Upper lobe of right lung (tissue), 1 donor: ENCODE data around the gene BRCA2. TPM values are rescaled to one million over a fixed set of nuclear protein-coding genes. Genes with fewer than 3 reads are reported as not detected.

ENCODE experiments used
- ATAC-seq: fragments of 200-7000 bp; cut with Tn5 transposase; one replicate; pipeline ENCODE4 v1.9.1; 2020; ENCODE audit warnings: mild to moderate bottlenecking, moderate library complexity
- DNase-seq: peaks from one replicate; pipeline ENCODE4 v3.0.0-alpha.2; 2020
- H3K27ac ChIP-seq: fragments of 200-600 bp; one replicate; pipeline ENCODE4 v1.8.0; 2022
- H3K27me3 ChIP-seq: fragments of 200-600 bp; one replicate; pipeline ENCODE4 v1.8.0; 2022; ENCODE audit warnings: mild to moderate bottlenecking
- H3K36me3 ChIP-seq: fragments of 200-600 bp; one replicate; pipeline ENCODE4 v1.8.0; 2022
- H3K4me1 ChIP-seq: fragments of 200-600 bp; one replicate; pipeline ENCODE4 v1.8.0; 2022
- H3K4me3 ChIP-seq: fragments of 200-600 bp; one replicate; pipeline ENCODE4 v1.8.0; 2022; ENCODE audit warnings: mild to moderate bottlenecking
- H3K9me3 ChIP-seq: fragments of 200-600 bp; one replicate; pipeline ENCODE4 v1.8.0; 2022
- intact Hi-C: fragments of 100-400 bp; cut with DNase I; formaldehyde crosslinking; loops from one replicate; pipeline ENCODE4 v1.11.0; 2022
- total RNA-seq: library from RNA; stranded (reverse); fragmentation: NEBNext Ultra II Directional; extraction: Animal tissue kit (Norgen Biotek cat#: 25700); gene quantifications from one replicate; pipeline ENCODE4 v1.2.1, GENCODE V29; 2021
- TF ChIP-seq, protein P1 (sequence below): fragments of 200-600 bp; IDR thresholded peaks from one replicate; pipeline ENCODE4 v1.8.0; 2022; ENCODE audit warnings: antibody characterized with exemption
- donor health status: DM: no; HTN: yes; CAD: no; lungs with severe emphysema.

BRCA2 gene
- total RNA-seq, 1 donor from 2014 or later, result 3.6 TPM

DNA sequence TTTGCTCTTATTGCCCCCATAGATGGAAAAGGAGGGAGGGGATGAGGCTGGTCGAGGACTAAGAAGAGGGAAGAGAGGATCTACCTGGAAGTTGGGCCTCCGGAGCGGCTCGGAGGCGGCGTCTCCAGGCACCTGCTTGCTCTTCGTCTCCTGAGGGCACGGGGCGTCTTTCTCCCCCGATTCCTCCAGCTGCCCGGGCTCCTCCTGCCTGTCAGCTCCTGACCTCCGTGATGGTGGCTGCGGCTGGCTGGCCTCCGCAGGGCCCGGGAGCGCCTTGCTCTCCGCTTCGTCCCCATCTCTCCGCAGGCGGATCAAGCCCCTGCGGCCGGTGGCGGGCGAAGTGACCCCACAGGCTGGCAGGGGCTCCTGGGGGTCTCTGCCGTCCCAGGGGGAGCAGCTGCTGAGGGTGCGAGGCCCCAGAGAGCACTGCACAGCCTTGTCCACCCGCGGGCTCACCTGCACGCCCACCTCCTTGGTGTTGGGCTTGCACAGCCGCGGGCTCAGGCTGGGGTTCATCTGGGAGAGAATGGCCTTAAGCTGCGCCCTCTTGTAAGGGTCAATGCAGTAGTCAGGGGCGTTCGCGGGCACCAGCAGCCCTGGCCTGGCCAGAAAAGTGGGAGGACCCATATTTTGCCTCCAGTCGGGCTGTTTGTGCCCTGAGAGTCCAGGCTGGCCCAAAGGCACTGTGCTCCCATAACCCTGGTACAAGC, 4.0 kb upstream of the BRCA2 start:
- no peaks in the 10 kb centered on the region for H3K9me3 ChIP-seq
- ATAC-seq (no peak), DNase-seq (no peak)
- no peak overlapping the region for H3K4me3 ChIP-seq
- no peaks in the 10 kb centered on the region for H3K27me3 ChIP-seq
- H3K27ac ChIP-seq, result no peak overlapping the region
- no peaks in the 10 kb centered on the region for H3K36me3 ChIP-seq
- H3K4me1 ChIP-seq, result peaks cover 15% of the 10 kb centered on the region
- intact Hi-C loops, result no loop called here
- TF ChIP-seq, protein P1, sequence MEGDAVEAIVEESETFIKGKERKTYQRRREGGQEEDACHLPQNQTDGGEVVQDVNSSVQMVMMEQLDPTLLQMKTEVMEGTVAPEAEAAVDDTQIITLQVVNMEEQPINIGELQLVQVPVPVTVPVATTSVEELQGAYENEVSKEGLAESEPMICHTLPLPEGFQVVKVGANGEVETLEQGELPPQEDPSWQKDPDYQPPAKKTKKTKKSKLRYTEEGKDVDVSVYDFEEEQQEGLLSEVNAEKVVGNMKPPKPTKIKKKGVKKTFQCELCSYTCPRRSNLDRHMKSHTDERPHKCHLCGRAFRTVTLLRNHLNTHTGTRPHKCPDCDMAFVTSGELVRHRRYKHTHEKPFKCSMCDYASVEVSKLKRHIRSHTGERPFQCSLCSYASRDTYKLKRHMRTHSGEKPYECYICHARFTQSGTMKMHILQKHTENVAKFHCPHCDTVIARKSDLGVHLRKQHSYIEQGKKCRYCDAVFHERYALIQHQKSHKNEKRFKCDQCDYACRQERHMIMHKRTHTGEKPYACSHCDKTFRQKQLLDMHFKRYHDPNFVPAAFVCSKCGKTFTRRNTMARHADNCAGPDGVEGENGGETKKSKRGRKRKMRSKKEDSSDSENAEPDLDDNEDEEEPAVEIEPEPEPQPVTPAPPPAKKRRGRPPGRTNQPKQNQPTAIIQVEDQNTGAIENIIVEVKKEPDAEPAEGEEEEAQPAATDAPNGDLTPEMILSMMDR, result no peak

DNA sequence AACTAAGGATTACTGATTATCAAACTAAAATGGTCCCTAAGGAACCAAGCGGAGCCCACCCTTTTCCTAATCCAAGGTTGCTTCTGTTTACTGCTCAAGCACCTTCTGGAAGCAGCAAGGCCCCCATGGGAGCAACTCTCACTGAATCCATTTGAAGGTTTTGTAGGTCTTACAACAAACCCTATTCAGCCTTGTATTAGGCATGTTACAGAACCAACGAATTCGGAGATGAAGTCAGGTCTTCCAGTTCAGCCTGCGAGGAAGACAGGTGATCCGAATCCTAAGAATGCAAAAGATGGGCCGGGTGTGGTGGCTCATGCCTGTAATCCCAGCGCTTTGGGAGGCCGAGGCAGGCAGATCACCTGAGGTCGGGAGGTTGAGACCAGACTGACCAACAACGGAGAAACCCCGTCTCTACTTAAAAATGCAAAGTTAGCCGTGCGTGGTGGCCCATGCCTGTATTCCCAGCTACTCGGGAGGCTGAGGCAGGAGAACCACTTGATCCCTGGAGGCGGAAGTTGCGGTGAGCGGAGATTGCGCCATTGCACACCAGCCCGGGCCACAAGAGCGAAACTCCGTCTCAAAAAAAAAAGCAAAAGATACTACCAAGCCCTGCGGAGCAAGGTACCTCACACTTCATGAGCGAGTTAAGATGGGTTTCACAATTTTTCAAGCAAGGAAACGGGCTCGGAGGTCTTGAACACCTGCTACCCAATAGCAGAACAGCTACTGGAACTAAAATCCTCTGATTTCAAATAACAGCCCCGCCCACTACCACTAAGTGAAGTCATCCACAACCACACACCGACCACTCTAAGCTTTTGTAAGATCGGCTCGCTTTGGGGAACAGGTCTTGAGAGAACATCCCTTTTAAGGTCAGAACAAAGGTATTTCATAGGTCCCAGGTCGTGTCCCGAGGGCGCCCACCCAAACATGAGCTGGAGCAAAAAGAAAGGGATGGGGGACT, 754 bp upstream of the BRCA2 start:
- Histone ChIP-seq H3K27me3 (no peaks in the 10 kb centered on the region), H3K27ac (peak overlapping the region; percentile 99), H3K4me3 (peak overlapping the region; percentile 88), H3K4me1 (peaks cover 14% of the 10 kb centered on the region), H3K36me3 (no peaks in the 10 kb centered on the region), H3K9me3 (no peaks in the 10 kb centered on the region)
- ATAC-seq (peak; percentile 65), DNase-seq (peak; percentile 86)
- intact Hi-C loops, result no loop called here
- TF ChIP-seq, protein P1, result no peak

DNA sequence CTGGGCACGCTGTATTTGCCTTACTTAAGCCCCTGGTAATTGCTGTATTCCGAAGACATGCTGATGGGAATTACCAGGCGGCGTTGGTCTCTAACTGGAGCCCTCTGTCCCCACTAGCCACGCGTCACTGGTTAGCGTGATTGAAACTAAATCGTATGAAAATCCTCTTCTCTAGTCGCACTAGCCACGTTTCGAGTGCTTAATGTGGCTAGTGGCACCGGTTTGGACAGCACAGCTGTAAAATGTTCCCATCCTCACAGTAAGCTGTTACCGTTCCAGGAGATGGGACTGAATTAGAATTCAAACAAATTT, 676 bp downstream of the BRCA2 start:
- peaks cover 9% of the 10 kb centered on the region for H3K4me1 ChIP-seq
- ATAC-seq (no peak), DNase-seq (no peak)
- no peaks in the 10 kb centered on the region for H3K9me3 ChIP-seq
- TF ChIP-seq, protein P1, result no peak
- peak overlapping the region; percentile 88 for H3K4me3 ChIP-seq
- no peaks in the 10 kb centered on the region for H3K27me3 ChIP-seq
- H3K36me3 ChIP-seq, result no peaks in the 10 kb centered on the region
- peak overlapping the region; percentile 99 for H3K27ac ChIP-seq
- intact Hi-C loops, result no loop called here

DNA sequence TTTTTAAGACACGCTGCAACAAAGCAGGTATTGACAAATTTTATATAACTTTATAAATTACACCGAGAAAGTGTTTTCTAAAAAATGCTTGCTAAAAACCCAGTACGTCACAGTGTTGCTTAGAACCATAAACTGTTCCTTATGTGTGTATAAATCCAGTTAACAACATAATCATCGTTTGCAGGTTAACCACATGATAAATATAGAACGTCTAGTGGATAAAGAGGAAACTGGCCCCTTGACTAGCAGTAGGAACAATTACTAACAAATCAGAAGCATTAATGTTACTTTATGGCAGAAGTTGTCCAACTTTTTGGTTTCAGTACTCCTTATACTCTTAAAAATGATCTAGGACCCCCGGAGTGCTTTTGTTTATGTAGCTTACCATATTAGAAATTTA, 1.2 kb downstream of the BRCA2 start:
- Histone ChIP-seq H3K27me3 (no peaks in the 10 kb centered on the region), H3K36me3 (no peaks in the 10 kb centered on the region), H3K4me3 (peak overlapping the region; percentile 88), H3K27ac (peak overlapping the region; percentile 99), H3K9me3 (no peaks in the 10 kb centered on the region), H3K4me1 (peaks cover 9% of the 10 kb centered on the region)
- DNase-seq (no peak), ATAC-seq (no peak)
- TF ChIP-seq, protein P1, result no peak
- intact Hi-C loops, result no loop called here

DNA sequence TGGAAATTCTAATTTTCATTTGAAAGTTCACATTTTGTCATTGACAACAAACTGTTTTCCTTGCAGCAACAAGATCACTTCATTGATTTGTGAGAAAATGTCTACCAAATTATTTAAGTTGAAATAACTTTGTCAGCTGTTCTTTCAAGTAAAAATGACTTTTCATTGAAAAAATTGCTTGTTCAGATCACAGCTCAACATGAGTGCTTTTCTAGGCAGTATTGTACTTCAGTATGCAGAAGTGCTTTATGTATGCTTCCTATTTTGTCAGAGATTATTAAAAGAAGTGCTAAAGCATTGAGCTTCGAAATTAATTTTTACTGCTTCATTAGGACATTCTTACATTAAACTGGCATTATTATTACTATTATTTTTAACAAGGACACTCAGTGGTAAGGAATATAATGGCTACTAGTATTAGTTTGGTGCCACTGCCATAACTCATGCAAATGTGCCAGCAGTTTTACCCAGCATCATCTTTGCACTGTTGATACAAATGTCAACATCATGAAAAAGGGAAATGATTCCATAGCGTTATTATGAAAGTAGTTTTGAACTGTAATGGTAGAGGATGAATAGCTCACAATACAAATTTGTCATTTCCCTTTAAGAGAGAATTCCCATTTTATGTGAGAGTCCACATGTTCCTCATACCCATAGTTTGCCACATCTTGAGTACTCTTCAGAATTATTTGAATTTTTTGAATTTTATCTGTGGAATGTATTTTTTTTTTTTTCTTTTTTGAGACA, 2.6 kb downstream of the BRCA2 start:
- H3K4me1 ChIP-seq, result peaks cover 9% of the 10 kb centered on the region
- no peak overlapping the region for H3K27ac ChIP-seq
- intact Hi-C loops, result no loop called here
- ATAC-seq (no peak), DNase-seq (no peak)
- no peaks in the 10 kb centered on the region for H3K9me3 ChIP-seq
- TF ChIP-seq, protein P1, result no peak
- no peaks in the 10 kb centered on the region for H3K36me3 ChIP-seq
- H3K27me3 ChIP-seq, result no peaks in the 10 kb centered on the region
- H3K4me3 ChIP-seq, result no peak overlapping the region
